SU-DHL-6 (cell line): ENCODE results near the gene ANKS1A.

Source experiments
- H2AFZ ChIP-seq: fragments of 200-600 bp; sonication (generic); 2 replicates; pipeline ENCODE4 v1.6.1; 2014; ENCODE audit warnings: low read depth, mild to moderate bottlenecking, moderate library complexity, mixed read lengths, antibody characterized with exemption, low read length; ENCODE audit not compliant: severe bottlenecking
- H3F3A ChIP-seq: fragments of 200-600 bp; shearing (Covaris generic); 2 replicates; pipeline ENCODE4 v1.6.0; 2016; ENCODE audit warnings: antibody characterized with exemption, mild to moderate bottlenecking; ENCODE audit not compliant: insufficient read depth
- H3K27ac ChIP-seq: fragments of 200-600 bp; sonication (generic); 2 replicates; pipeline ENCODE4 v1.5.1; 2016; ENCODE audit warnings: low read depth, mild to moderate bottlenecking, low read length, moderate library complexity, mixed read lengths
- H3K27me3 ChIP-seq: fragments of 200-600 bp; sonication (generic), shearing (Covaris generic); 2 replicates; pipeline ENCODE4 v1.6.0; 2014; ENCODE audit warnings: mild to moderate bottlenecking, low read length
- H3K36me3 ChIP-seq: fragments of 200-600 bp; sonication (generic); 2 replicates; pipeline ENCODE4 v1.6.1; 2014; ENCODE audit warnings: mild to moderate bottlenecking, low read length, mixed read lengths
- H3K4me2 ChIP-seq: fragments of 300-600, 200-600 bp; shearing (Covaris generic), sonication (generic); 2 replicates; pipeline ENCODE4 v1.6.0; 2014; ENCODE audit warnings: low read length, low read depth, mild to moderate bottlenecking; ENCODE audit not compliant: poor library complexity, severe bottlenecking
- H3K4me3 ChIP-seq: fragments of 200-600 bp; sonication (generic); 2 replicates; pipeline ENCODE4 v1.5.1; 2014; ENCODE audit warnings: antibody characterized with exemption, low read length, mild to moderate bottlenecking, mixed read lengths; ENCODE audit not compliant: insufficient read depth, poor library complexity, severe bottlenecking
- H3K79me2 ChIP-seq: fragments of 200-600 bp; sonication (generic); 2 replicates; pipeline ENCODE4 v1.6.1; 2014; ENCODE audit warnings: mild to moderate bottlenecking, low read length, moderate library complexity; ENCODE audit not compliant: insufficient read depth
- H3K9ac ChIP-seq: fragments of 200-600 bp; sonication (generic); 2 replicates; pipeline ENCODE4 v1.7.0; 2014; ENCODE audit warnings: mild to moderate bottlenecking, low read length
- H3K9me2 ChIP-seq: fragments of 200-600 bp; sonication (generic); replicated peaks from 2 replicates; pipeline ENCODE4 v1.6.1; 2014; ENCODE audit warnings: low read length; ENCODE audit not compliant: insufficient read depth
- H3K9me3 ChIP-seq: fragments of 200-600 bp; sonication (generic); 2 replicates; pipeline ENCODE4 v1.6.1; 2014; ENCODE audit warnings: low read length, mixed read lengths; ENCODE audit not compliant: insufficient read depth
- H4K20me1 ChIP-seq: fragments of 200-600 bp; sonication (generic); 2 replicates; pipeline ENCODE4 v1.6.1; 2014; ENCODE audit warnings: low read depth, mild to moderate bottlenecking, antibody characterized with exemption, low read length, moderate library complexity, mixed read lengths
- EZH2phosphoT487 ChIP-seq: fragments of 200-600 bp; sonication (generic), shearing (Covaris generic); conservative IDR thresholded peaks from 2 replicates; pipeline ENCODE4 v1.6.1; 2018; ENCODE audit warnings: mild to moderate bottlenecking, antibody characterized with exemption, low read length, moderate library complexity, mixed read lengths
- TF ChIP-seq, protein P1 (sequence below): fragments of 200-600 bp; sonication (generic); IDR thresholded peaks from one replicate; pipeline ENCODE4 v1.5.1; 2017; ENCODE audit warnings: antibody characterized with exemption, mild to moderate bottlenecking, low read length, moderate library complexity; ENCODE audit not compliant: insufficient read depth, poor library complexity, severe bottlenecking

ANKS1A gene

DNA sequence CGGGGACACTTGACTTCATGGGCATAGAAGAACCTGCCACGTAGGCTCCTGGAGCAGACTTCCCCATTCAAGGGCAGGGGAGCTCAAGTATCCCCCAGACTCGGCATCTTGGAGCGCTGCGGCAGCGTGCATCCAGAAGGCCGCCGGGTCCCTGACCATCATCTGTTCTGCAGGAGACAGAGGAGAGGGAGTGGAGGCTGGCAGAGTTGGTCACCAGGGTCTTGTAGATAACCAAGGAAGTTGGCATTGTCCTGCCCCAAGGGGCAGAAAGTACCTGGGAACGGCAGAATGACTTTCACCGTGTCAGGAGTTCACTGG, 169.3 kb downstream of the ANKS1A start:
- Histone ChIP-seq H3K27me3 (no peaks in the 10 kb centered on the region), H3F3A (no peaks in the 10 kb centered on the region), H3K4me2 (no peak overlapping the region), H4K20me1 (no peaks in the 10 kb centered on the region), H3K79me2 (no peaks in the 10 kb centered on the region), H3K4me3 (no peak overlapping the region), H3K9ac (no peak overlapping the region), H3K27ac (no peak overlapping the region), H3K36me3 (no peaks in the 10 kb centered on the region), H2AFZ (no peak overlapping the region), H3K9me3 (no peaks in the 10 kb centered on the region), H3K9me2 (no peaks in the 10 kb centered on the region)
- TF ChIP-seq, protein P1, sequence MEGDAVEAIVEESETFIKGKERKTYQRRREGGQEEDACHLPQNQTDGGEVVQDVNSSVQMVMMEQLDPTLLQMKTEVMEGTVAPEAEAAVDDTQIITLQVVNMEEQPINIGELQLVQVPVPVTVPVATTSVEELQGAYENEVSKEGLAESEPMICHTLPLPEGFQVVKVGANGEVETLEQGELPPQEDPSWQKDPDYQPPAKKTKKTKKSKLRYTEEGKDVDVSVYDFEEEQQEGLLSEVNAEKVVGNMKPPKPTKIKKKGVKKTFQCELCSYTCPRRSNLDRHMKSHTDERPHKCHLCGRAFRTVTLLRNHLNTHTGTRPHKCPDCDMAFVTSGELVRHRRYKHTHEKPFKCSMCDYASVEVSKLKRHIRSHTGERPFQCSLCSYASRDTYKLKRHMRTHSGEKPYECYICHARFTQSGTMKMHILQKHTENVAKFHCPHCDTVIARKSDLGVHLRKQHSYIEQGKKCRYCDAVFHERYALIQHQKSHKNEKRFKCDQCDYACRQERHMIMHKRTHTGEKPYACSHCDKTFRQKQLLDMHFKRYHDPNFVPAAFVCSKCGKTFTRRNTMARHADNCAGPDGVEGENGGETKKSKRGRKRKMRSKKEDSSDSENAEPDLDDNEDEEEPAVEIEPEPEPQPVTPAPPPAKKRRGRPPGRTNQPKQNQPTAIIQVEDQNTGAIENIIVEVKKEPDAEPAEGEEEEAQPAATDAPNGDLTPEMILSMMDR, result no peak
- no peak for TF ChIP-seq EZH2phosphoT487

DNA sequence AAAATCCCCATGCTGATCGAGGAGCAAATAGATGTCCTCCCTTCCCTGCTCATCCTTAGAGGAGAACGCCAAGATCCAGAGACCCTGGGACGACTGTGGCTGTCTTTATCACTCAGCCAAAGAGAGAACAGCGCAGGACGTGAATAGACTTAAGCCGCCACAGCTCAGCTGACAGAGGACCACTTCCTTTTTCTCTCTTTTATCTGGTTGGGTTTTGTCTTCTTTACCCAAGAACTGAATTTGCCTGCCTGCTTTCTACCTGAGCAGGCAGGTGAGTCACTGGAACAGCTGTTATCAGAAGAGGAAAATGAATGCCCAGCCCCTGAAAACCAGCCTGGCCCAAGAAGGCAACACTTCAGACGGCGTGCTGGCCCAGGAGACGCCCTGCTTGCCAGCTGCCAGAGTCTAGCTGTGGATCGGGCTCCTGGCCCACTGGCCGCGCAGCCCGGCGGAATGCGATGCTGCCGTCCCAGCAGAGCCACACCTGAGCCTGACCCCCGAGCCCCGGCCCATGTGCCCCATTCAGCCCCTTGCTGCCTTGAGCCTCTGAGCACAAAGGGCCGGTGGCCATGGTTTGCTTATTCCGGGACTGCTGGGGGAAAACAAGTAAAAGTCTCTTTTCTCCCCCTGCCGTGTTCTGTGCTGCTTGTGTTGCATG, 169.9 kb downstream of the ANKS1A start:
- H3K79me2 ChIP-seq, result no peaks in the 10 kb centered on the region
- no peaks in the 10 kb centered on the region for H3K9me2 ChIP-seq
- no peak overlapping the region for H3K4me2 ChIP-seq
- H3K4me3 ChIP-seq, result no peak overlapping the region
- no peak overlapping the region for H3K9ac ChIP-seq
- no peaks in the 10 kb centered on the region for H3K9me3 ChIP-seq
- no peak overlapping the region for H2AFZ ChIP-seq
- no peak overlapping the region for H3K27ac ChIP-seq
- no peaks in the 10 kb centered on the region for H3K36me3 ChIP-seq
- H3K27me3 ChIP-seq, result no peaks in the 10 kb centered on the region
- H4K20me1 ChIP-seq, result no peaks in the 10 kb centered on the region
- no peaks in the 10 kb centered on the region for H3F3A ChIP-seq
- TF ChIP-seq, protein P1, result no peak
- TF ChIP-seq EZH2phosphoT487, result no peak

DNA sequence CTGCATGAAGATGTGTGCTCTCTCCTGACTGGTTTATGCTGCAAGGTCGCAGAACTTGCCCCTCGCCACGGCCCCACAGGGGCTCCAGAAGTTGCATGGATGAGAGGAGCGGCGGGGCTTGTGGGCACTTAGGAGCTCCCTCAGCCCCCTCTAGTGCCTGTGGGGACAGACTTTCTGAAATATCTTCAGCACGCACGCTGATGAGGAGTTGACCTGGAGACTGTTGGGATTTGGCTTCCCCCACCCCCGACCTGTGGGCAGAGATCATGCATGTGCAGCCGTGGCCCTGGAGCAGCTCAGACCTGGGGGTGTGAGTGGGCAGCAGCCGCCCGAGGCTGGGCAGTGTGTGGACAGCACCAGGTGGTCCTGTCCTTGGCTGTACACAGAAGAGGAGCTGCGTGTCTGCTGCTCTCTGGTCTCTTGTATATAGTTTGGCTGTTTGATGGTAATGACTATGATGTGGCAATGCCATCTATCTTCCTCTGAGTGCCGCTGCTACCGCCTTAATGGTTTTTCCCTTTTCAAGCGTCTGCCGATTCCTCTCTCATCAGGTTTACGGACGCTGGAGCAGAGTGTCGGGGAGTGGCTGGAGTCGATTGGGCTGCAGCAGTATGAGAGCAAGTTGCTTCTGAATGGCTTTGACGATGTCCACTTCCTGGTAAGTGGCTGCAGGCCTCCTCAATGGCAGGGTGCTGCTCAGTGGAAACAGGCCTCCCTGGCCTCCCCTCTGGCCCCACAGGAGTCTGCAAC, 170.7 kb downstream of the ANKS1A start:
- TF ChIP-seq EZH2phosphoT487, result no peak
- TF ChIP-seq, protein P1, result no peak
- Histone ChIP-seq H2AFZ (no peak overlapping the region), H3K27ac (no peak overlapping the region)

More for the DNA sequence above, 170.7 kb downstream of the ANKS1A start:
- H3K4me3 ChIP-seq, result no peak overlapping the region
- H3K9me2 ChIP-seq, result no peaks in the 10 kb centered on the region
- H3F3A ChIP-seq, result no peaks in the 10 kb centered on the region
- H3K4me2 ChIP-seq, result no peak overlapping the region
- H3K27me3 ChIP-seq, result no peaks in the 10 kb centered on the region
- H3K9ac ChIP-seq, result no peak overlapping the region
- H3K9me3 ChIP-seq, result no peaks in the 10 kb centered on the region
- no peaks in the 10 kb centered on the region for H3K36me3 ChIP-seq
- no peaks in the 10 kb centered on the region for H4K20me1 ChIP-seq
- no peaks in the 10 kb centered on the region for H3K79me2 ChIP-seq
